Epithelial cell of proximal tubule (primary cell): ENCODE results near the gene ABCB1. TPM values are rescaled to one million over a fixed set of nuclear protein-coding genes. Genes with fewer than 3 reads are reported as not detected.
"Not testable (repeated sequence)": the region's sequence is repeated elsewhere in the genome, so short reads cannot be mapped to it uniquely, and the experiment has no call there.

Source experiments
- DNase-seq: peaks from one replicate; pipeline ENCODE4 v3.0.0-alpha.2; 2011; ENCODE audit warnings: low read depth
- H3K4me3 ChIP-seq: 2 replicates; pipeline ENCODE4 v1.5.1; 2011; ENCODE audit warnings: low read depth, mild to moderate bottlenecking, low read length
- total RNA-seq: library from RNA; depleted of rRNA; stranded (reverse); fragments of >200 nt; gene quantifications from 2 replicates; pipeline ENCODE4 v1.2.3, GENCODE V29; 2015
- TF ChIP-seq, protein P1 (sequence below): conservative IDR thresholded peaks from 2 replicates; pipeline ENCODE4 v1.5.1; 2012; ENCODE audit warnings: low read depth, mild to moderate bottlenecking, low read length

Gene ABCB1
- total RNA-seq, 1 donor from 2014 or later: 13.3 TPM

GRCh38 chr7:87471473-87471872 lies 129.2 kb downstream of the ABCB1 start:
- DNase-seq: no peak
- no peak overlapping the region for H3K4me3 ChIP-seq
- TF ChIP-seq, protein P1, sequence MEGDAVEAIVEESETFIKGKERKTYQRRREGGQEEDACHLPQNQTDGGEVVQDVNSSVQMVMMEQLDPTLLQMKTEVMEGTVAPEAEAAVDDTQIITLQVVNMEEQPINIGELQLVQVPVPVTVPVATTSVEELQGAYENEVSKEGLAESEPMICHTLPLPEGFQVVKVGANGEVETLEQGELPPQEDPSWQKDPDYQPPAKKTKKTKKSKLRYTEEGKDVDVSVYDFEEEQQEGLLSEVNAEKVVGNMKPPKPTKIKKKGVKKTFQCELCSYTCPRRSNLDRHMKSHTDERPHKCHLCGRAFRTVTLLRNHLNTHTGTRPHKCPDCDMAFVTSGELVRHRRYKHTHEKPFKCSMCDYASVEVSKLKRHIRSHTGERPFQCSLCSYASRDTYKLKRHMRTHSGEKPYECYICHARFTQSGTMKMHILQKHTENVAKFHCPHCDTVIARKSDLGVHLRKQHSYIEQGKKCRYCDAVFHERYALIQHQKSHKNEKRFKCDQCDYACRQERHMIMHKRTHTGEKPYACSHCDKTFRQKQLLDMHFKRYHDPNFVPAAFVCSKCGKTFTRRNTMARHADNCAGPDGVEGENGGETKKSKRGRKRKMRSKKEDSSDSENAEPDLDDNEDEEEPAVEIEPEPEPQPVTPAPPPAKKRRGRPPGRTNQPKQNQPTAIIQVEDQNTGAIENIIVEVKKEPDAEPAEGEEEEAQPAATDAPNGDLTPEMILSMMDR: no peak

GRCh38 chr7:87469204-87469603 lies 131.5 kb downstream of the ABCB1 start:
- not testable (repeated sequence) for H3K4me3 ChIP-seq, DNase-seq

DNA sequence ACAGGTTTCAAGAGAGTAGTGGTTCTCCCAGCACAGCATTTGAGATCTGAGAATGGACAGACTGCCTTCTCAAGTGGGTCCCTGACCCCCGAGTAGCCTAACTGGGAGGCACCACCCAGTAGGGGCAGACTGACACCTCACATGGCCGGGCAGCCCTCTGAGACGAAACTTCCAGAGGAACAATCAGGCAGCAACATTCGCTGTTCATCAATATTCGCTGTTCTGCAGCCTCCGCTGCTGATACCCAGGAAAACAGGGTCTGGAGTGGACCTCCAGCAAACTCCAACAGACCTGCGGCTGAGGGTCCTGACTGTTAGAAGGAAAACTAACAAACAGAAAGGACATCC lies 135.2 kb downstream of the ABCB1 start:
- not testable (repeated sequence) for H3K4me3 ChIP-seq, DNase-seq

DNA sequence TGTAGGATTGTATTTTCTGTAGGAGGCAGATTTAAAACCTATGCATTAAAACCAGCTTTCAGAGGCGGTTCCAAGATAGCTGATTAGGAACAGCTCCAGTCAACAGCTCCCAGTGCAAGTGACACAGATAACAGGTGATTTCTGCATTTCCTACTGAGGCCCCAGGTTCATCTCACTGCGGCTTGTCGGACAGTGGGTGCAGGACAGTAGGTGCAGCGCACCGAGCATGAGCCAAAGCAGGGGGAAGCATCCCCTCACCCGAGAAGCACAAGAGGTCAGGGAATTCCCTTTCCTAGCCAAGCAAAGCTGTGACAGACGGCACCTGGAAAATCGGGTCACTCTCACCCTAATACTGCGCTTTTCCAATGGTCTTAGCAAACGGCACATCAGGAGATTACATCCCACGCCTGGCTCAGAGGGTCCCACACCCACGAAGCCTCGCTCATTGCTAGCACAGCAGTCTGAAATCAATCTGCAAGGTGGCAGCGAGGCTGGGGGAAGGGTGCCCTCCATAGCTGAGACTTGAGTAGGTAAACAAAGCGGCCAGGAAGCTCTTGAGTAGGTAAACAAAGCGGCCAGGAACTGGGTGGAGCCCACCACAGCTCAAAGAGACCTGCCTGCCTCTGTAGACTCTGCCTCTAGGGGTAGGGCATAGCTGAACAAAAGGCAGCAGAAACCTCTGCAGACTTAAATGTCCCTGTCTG lies 135.7 kb downstream of the ABCB1 start:
- H3K4me3 ChIP-seq, DNase-seq: not testable (repeated sequence)

- no peak overlapping the region for H3K4me3 ChIP-seq
- TF ChIP-seq, protein P1: no peak
- DNase-seq: no peak
Observed at GRCh38 chr7:87463982-87464381, 136.7 kb downstream of the ABCB1 start.

GRCh38 chr7:87460444-87460843 lies 140.2 kb downstream of the ABCB1 start:
- not testable (repeated sequence) for DNase-seq, H3K4me3 ChIP-seq

GRCh38 chr7:87459941-87460340 lies 140.7 kb downstream of the ABCB1 start:
- DNase-seq: no peak
- TF ChIP-seq, protein P1: no peak
- H3K4me3 ChIP-seq: no peak overlapping the region

DNA sequence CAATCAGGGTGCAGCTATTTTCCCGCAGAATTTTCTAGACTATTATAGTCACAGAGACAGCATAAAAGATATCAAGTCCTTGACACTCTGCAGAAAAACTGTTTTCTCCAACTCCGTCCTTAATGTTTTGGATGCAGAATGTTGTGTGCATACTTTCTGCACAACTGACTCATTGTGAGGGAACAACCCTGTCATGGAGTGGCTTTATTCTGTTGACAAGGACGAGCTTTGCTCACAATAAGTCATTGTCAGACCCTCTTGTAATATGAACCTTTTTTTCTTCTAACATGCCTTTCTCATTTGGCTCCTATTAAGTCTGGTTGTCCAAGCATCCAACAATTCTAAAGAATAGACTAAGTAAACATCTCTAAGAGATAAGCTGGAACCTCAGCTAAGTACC lies 142.5 kb downstream of the ABCB1 start:
- no peak for DNase-seq
- no peak overlapping the region for H3K4me3 ChIP-seq
- TF ChIP-seq, protein P1: no peak

GRCh38 chr7:87456247-87456646 lies 144.4 kb downstream of the ABCB1 start:
- TF ChIP-seq, protein P1: no peak
- no peak for DNase-seq
- no peak overlapping the region for H3K4me3 ChIP-seq

Other genes with a start within 250 kb of the ABCB1 start
- 0.58 and 12.6 TPM in 2 replicates for gene ABCB4, start 125.2 kb downstream of the ABCB1 start, total RNA-seq
- gene RUNDC3B, start 27.5 kb upstream of the ABCB1 start, total RNA-seq: 0.22 TPM in 1 of 2 replicates, not detected in the other